GM12878 (cell line): ENCODE measurements around the gene CHIA. TPM values are rescaled to one million over a fixed set of nuclear protein-coding genes. Genes with fewer than 3 reads are reported as not detected.

ENCODE experiments used
- ATAC-seq: fragments of 200-7000 bp; cut with Tn5 transposase; 3 replicates; pipeline ENCODE4 v1.9.1; 2020; ENCODE audit warnings: mild to moderate bottlenecking, moderate library complexity
- BruUV-seq: library from RNA; stranded (reverse); fragments of 400-500 nt; replicated peaks from 2 replicates; lab custom pipeline; 2021; lab: Mats Ljungman, UMichigan
- CTCF ChIA-PET: fragments of 300-600 bp; sonication (Branson Sonifier 250); formaldehyde crosslinking; extraction: SDS; loops from one replicate; lab custom pipeline; 2021; ENCODE audit warnings: inconsistent platforms; lab: Yijun Ruan, JAX
- POLR2A ChIA-PET: fragments of 350-600 bp; formaldehyde crosslinking; extraction: SDS; loops from one replicate; lab custom pipeline; 2021; ENCODE audit warnings: inconsistent platforms; lab: Charles Lee
- RAD21 ChIA-PET: fragments of 300-600 bp; sonication (Branson Sonifier 250); formaldehyde crosslinking; loops from one replicate; lab custom pipeline; 2023; ENCODE audit warnings: antibody characterized with exemption; ENCODE audit not compliant: unreplicated experiment; lab: Charles Lee
- SMC1A ChIA-PET: fragments of 300-600 bp; sonication (Branson Sonifier 250); formaldehyde crosslinking; loops from one replicate; lab custom pipeline; 2023; ENCODE audit not compliant: unreplicated experiment, uncharacterized antibody; lab: Charles Lee
- DNase-seq: peaks from one replicate; pipeline ENCODE4 v3.0.0-alpha.2; 2011; ENCODE audit warnings: low read depth, low spot score
- FAIRE-seq: peaks from 3 replicates; lab custom pipeline; 2011; peaks lifted over from hg19 to GRCh38; lab: Jason Lieb, UNC
- H2AFZ ChIP-seq: 2 replicates; pipeline ENCODE4 v1.6.0; 2011; ENCODE audit warnings: low read depth, low read length, control low read depth; ENCODE audit not compliant: control insufficient read depth
- H3K27ac ChIP-seq: 2 replicates; pipeline ENCODE4 v1.5.1; 2011; ENCODE audit warnings: control low read depth; ENCODE audit not compliant: control insufficient read depth, insufficient read depth
- H3K27me3 ChIP-seq, 2 experiments: replicated peaks in 1 of 2; 2 replicates each; pipeline versions ENCODE4 v1.6.0 to v1.6.1; 2011; ENCODE audit warnings: low read length in 1 of 2; ENCODE audit not compliant: control insufficient read depth in 2 of 2, insufficient read depth in 2 of 2
- H3K36me3 ChIP-seq, 2 experiments: 2 replicates each; pipeline ENCODE4 v1.5.1; 2011; ENCODE audit warnings: low read length in 1 of 2; ENCODE audit not compliant: control insufficient read depth in 2 of 2, insufficient read depth in 2 of 2
- H3K4me1 ChIP-seq: 2 replicates; pipeline ENCODE4 v1.6.1; 2011; ENCODE audit warnings: mild to moderate bottlenecking, low read length, moderate library complexity, mixed read lengths; ENCODE audit not compliant: control insufficient read depth, insufficient read depth
- H3K4me2 ChIP-seq: 2 replicates; pipeline ENCODE4 v1.6.0; 2011; ENCODE audit warnings: control low read depth; ENCODE audit not compliant: control insufficient read depth, insufficient read depth
- H3K4me3 ChIP-seq: fragments of 200-600 bp; sonication (generic); 2 replicates; pipeline ENCODE4 v1.5.1; 2016
- H3K79me2 ChIP-seq: 2 replicates; pipeline ENCODE4 v1.6.0; 2011; ENCODE audit warnings: low read length; ENCODE audit not compliant: control insufficient read depth, insufficient read depth
- H3K9ac ChIP-seq: 2 replicates; pipeline ENCODE4 v1.8.0; 2011; ENCODE audit warnings: low read length, control low read depth, mixed read lengths; ENCODE audit not compliant: control insufficient read depth, insufficient read depth
- H3K9me3 ChIP-seq: replicated peaks from 3 replicates; pipeline ENCODE4 v1.5.1; 2011; ENCODE audit warnings: mild to moderate bottlenecking, low read length; ENCODE audit not compliant: control insufficient read depth, insufficient read depth
- H4K20me1 ChIP-seq: 2 replicates; pipeline ENCODE4 v1.6.0; 2011; ENCODE audit not compliant: control insufficient read depth, insufficient read depth
- ASH2L ChIP-seq: fragments of 300-600, 200-600 bp; sonication (generic); IDR thresholded peaks from 2 replicates; pipeline ENCODE4 v1.6.1; 2017; ENCODE audit warnings: low read depth, mild to moderate bottlenecking, borderline replicate concordance
- CEBPB ChIP-seq, 2 experiments: fragments of 150-350 bp in 1 of 2; IDR thresholded peaks; 2 replicates each; pipeline ENCODE4 v1.6.1; 2012 to 2014; ENCODE audit warnings: low read depth in 2 of 2, low read length in 2 of 2, borderline replicate concordance in 1 of 2, inconsistent platforms in 1 of 2
- DPF2 ChIP-seq: fragments of 450-650 bp; IDR thresholded peaks from 2 replicates; pipeline ENCODE4 v1.6.1; 2017; ENCODE audit warnings: mild to moderate bottlenecking
- EGR1 ChIP-seq, 2 experiments: IDR thresholded peaks; 1 replicate in 1 of 2; 2 replicates in 1 of 2; pipeline ENCODE4 v1.6.1; 2011 to 2012; ENCODE audit warnings: low read depth in 2 of 2, low read length in 2 of 2, borderline replicate concordance in 1 of 2, mild to moderate bottlenecking in 1 of 2, moderate library complexity in 1 of 2
- JUNB ChIP-seq: IDR thresholded peaks from 2 replicates; pipeline ENCODE4 v1.6.1; 2016; ENCODE audit warnings: antibody characterized with exemption, mild to moderate bottlenecking
- KDM1A ChIP-seq: fragments of 200-600 bp; sonication (generic); IDR thresholded peaks from 2 replicates; pipeline ENCODE4 v1.6.1; 2016; ENCODE audit warnings: borderline replicate concordance
- LARP7 ChIP-seq: fragments of 450-650 bp; IDR thresholded peaks from 2 replicates; pipeline ENCODE4 v1.6.1; 2017; ENCODE audit warnings: mild to moderate bottlenecking
- MEF2B ChIP-seq: fragments of 450-650 bp; IDR thresholded peaks from 2 replicates; pipeline ENCODE4 v1.6.1; 2018; ENCODE audit warnings: mild to moderate bottlenecking, moderate library complexity; ENCODE audit not compliant: partially characterized antibody, poor library complexity, severe bottlenecking
- MYC ChIP-seq: IDR thresholded peaks from 2 replicates; pipeline ENCODE4 v1.6.1; 2011; ENCODE audit warnings: mild to moderate bottlenecking, low read length, moderate library complexity, inconsistent platforms; ENCODE audit not compliant: insufficient read depth, insufficient replicate concordance, insufficient read length, severe bottlenecking
- NBN ChIP-seq: fragments of 450-650 bp; IDR thresholded peaks from 2 replicates; pipeline ENCODE4 v1.6.1; 2016
- NFXL1 ChIP-seq: fragments of 450-650 bp; IDR thresholded peaks from 2 replicates; pipeline ENCODE4 v1.6.1; 2017; ENCODE audit warnings: antibody characterized with exemption, mild to moderate bottlenecking, borderline replicate concordance
- RAD51 ChIP-seq: fragments of 450-650 bp; IDR thresholded peaks from 2 replicates; pipeline ENCODE4 v1.6.1; 2016; ENCODE audit warnings: moderate library complexity, mild to moderate bottlenecking, inconsistent platforms
- ZNF274 ChIP-seq: IDR thresholded peaks from one replicate; pipeline ENCODE4 v1.8.0; 2011; ENCODE audit not compliant: insufficient read length, insufficient read depth
- ZZZ3 ChIP-seq: IDR thresholded peaks from 2 replicates; pipeline ENCODE4 v1.6.1; 2011; ENCODE audit warnings: low read depth; ENCODE audit not compliant: control insufficient read depth, insufficient read length
- WGBS: methylation state at CpG from one replicate; pipeline ENCODE4 v1.1.6; 2016; ENCODE audit warnings: low lambda C conversion rate; ENCODE audit not compliant: insufficient replicate concordance, insufficient coverage; ENCODE audit errors: missing lambda C conversion rate; 5-methylcytosine and 5-hydroxymethylcytosine counted together
- in situ Hi-C: fragments of 300-500 bp; cut with MboI; formaldehyde crosslinking; loops from 9 replicates; pipeline ENCODE4 v1.14.3; 2018; ENCODE audit warnings: mixed read lengths
- intact Hi-C: fragments of 100-400 bp; cut with micrococcal nuclease; formaldehyde crosslinking; loops from one replicate; pipeline ENCODE4 v1.14.2; 2022; ENCODE audit not compliant: unreplicated experiment
- polyA plus RNA-seq, 11 experiments: library from polyadenylated mRNA; depleted of rRNA in 4 of 11; unstranded in 6 of 11; stranded (reverse) in 5 of 11; fragments of >200 nt; fragmentation: Nextera tagmentation in 4 of 11; fragmentation: Illumina TruSeq in 1 of 11; extraction: Ambion mirVana in 4 of 11; extraction: Trizol in 1 of 11; gene quantifications; 1 replicate in 1 of 11; 2 replicates in 10 of 11; pipeline versions ENCODE4 v1.2.1 to v1.2.3, GENCODE V29; 2011 to 2016; ENCODE audit warnings: inconsistent platforms in 2 of 11, missing spikeins in 2 of 11, low read depth in 1 of 11
- total RNA-seq, 4 experiments: library from RNA; depleted of rRNA in 3 of 4; stranded (reverse); fragments of >200 nt in 3 of 4; fragmentation: Illumina TruSeq in 1 of 4; extraction: Trizol in 1 of 4; gene quantifications; 2 replicates each; pipeline versions ENCODE4 v1.2.1 to v1.2.3, GENCODE V29; 2013 to 2021
- TF ChIP-seq, protein P1 (sequence below): fragments of 450-650 bp; formaldehyde crosslinking; IDR thresholded peaks from 2 replicates; pipeline ENCODE4 v1.4.0; 2020; ENCODE audit warnings: mild to moderate bottlenecking, moderate library complexity
- TF ChIP-seq, protein P2 (sequence below): IDR thresholded peaks from 2 replicates; pipeline ENCODE4 v1.6.1; 2011; ENCODE audit warnings: low read depth, mild to moderate bottlenecking, low read length, moderate library complexity, borderline replicate concordance; ENCODE audit errors: extremely low read depth

CHIA gene
- total and polyA plus RNA-seq, 10 of the 15 experiments (the other 5 are each of a cell fraction or from before 2014, with no cell fraction given) = 0.21 TPM; not detected in 9

DNA sequence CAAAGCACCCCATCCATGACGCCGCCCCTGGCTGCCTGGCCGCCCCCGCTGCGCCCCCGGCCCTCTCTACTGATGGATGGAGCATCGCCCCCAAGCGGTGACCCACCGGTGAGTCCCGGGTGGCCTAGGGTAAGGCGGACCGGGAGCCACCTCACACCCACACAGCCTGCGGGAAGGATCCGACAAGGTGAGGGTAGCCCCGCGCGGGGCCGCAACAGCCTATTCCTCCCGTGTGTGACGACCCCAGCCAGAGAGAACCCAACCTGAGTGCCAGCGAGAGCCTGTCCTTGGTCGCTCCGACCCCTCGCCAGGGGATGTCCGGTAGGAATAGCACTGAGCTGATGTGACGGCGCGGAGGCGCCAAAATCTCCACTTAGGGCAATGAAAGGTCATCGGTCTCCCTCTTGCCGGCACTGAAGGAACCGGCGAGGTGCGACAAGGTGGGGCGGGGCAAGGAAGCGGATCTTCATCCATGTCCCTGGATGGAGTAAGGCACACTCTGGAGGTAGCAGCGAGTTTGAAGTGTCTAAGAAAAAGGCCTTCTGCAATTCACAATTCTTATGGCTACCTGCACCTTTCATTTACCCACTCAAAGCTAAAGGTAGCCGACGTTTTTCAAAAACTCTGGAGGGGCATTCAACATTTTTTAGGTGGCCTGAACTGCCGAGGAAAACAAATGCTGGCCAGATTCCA lies 19.7 kb upstream of the CHIA start (continued):
- TF ChIP-seq LARP7 (no peak), JUNB (no peak), EGR1 (IDR thresholded peaks at IDR 0.05; ENCODE audit: borderline replicate concordance in 1 of 2, low read depth in 2 of 2, low read length in 2 of 2) (no peak), RAD51 (no peak), NFXL1 (no peak)
- TF ChIP-seq, protein P1, sequence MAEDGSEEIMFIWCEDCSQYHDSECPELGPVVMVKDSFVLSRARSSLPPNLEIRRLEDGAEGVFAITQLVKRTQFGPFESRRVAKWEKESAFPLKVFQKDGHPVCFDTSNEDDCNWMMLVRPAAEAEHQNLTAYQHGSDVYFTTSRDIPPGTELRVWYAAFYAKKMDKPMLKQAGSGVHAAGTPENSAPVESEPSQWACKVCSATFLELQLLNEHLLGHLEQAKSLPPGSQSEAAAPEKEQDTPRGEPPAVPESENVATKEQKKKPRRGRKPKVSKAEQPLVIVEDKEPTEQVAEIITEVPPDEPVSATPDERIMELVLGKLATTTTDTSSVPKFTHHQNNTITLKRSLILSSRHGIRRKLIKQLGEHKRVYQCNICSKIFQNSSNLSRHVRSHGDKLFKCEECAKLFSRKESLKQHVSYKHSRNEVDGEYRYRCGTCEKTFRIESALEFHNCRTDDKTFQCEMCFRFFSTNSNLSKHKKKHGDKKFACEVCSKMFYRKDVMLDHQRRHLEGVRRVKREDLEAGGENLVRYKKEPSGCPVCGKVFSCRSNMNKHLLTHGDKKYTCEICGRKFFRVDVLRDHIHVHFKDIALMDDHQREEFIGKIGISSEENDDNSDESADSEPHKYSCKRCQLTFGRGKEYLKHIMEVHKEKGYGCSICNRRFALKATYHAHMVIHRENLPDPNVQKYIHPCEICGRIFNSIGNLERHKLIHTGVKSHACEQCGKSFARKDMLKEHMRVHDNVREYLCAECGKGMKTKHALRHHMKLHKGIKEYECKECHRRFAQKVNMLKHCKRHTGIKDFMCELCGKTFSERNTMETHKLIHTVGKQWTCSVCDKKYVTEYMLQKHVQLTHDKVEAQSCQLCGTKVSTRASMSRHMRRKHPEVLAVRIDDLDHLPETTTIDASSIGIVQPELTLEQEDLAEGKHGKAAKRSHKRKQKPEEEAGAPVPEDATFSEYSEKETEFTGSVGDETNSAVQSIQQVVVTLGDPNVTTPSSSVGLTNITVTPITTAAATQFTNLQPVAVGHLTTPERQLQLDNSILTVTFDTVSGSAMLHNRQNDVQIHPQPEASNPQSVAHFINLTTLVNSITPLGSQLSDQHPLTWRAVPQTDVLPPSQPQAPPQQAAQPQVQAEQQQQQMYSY (CRISPR knock-in tag) = no peak

DNA sequence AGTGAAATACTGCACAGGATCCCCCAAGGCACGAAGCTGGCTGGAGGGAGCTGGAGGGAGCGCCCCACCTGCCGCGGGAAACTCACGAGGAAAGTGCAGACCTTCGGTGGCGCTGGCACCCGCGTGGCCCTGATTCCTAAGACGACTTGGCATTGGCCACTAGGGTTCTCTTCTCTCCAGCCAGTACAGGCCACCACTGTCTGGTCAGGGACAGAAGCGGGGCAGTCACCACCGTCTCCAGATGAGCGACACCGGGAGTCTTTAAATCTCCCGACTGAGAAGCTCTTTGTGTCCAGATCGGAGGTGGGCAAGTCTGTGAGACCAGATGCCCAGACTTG lies 19.2 kb upstream of the CHIA start:
- Histone ChIP-seq H3K36me3 (no peaks in the 10 kb centered on the region), H3K9ac (no peak overlapping the region), H3K4me1 (peaks cover 4% of the 10 kb centered on the region), H3K4me2 (no peak overlapping the region), H3K79me2 (no peaks in the 10 kb centered on the region), H4K20me1 (no peaks in the 10 kb centered on the region), H3K9me3 (peaks cover 1% of the 10 kb centered on the region; the same call in 2 of the 3 replicates), H3K27me3 (peaks cover 3% of the 10 kb centered on the region in 2 experiments; a peak in 3 of 4 replicates), H3K27ac (no peak overlapping the region), H2AFZ (no peak overlapping the region), H3K4me3 (no peak overlapping the region)
- POLR2A ChIA-PET = no interaction called here
- ATAC-seq (no peak), DNase-seq (no peak), FAIRE-seq (no peak)
- CTCF ChIA-PET = interaction anchor here (0.6 kb wide), 1 partner anchor 140 kb away, joined by 8 read pairs; no protein-coding TSS in a partner anchor
- RAD21 ChIA-PET = no interaction called here
- intact Hi-C loops = no loop called here
- 62% methylated on average over 16 of the region's 16 CpGs for WGBS
- BruUV-seq = no TSS peak
- in situ Hi-C loops = no loop called here
- SMC1A ChIA-PET = interaction anchor here (0.8 kb wide), 1 partner anchor 48 kb away, joined by 3 read pairs; no protein-coding TSS in a partner anchor
- TF ChIP-seq MYC = no peak
- TF ChIP-seq ASH2L = no peak
- TF ChIP-seq NBN = no peak
- TF ChIP-seq MEF2B = no peak
- TF ChIP-seq ZNF274 = no peak
- no peak for TF ChIP-seq ZZZ3
- TF ChIP-seq CEBPB (IDR thresholded peaks at IDR 0.05; ENCODE audit: borderline replicate concordance in 1 of 2, low read depth in 2 of 2, low read length in 2 of 2) = no peak
- TF ChIP-seq, protein P2, sequence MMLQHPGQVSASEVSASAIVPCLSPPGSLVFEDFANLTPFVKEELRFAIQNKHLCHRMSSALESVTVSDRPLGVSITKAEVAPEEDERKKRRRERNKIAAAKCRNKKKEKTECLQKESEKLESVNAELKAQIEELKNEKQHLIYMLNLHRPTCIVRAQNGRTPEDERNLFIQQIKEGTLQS = no peak
- TF ChIP-seq JUNB = no peak
- TF ChIP-seq KDM1A = no peak
- no peak for TF ChIP-seq DPF2
